Testis (tissue), 3 donors: Measurements from ENCODE around the gene ERMN. TPM values are rescaled to one million over a fixed set of nuclear protein-coding genes. Genes with fewer than 3 reads are reported as not detected.
"Not testable (repeated sequence)": the region's sequence is repeated elsewhere in the genome, so short reads cannot be mapped to it uniquely, and the experiment has no call there.

Experiments
- DNase-seq: peaks from one replicate; pipeline ENCODE4 v3.0.0-alpha.2; 2019
- H3K27ac ChIP-seq, 2 donors: fragments of 200-600 bp; sonication (generic); one replicate each; pipeline ENCODE4 v1.5.1; 2019
- H3K27me3 ChIP-seq: fragments of 200-600 bp; sonication (generic); one replicate; pipeline ENCODE4 v1.5.1; 2019
- H3K36me3 ChIP-seq: fragments of 200-600 bp; sonication (generic); one replicate; pipeline ENCODE4 v1.5.1; 2017; ENCODE audit warnings: low read depth; ENCODE audit errors: missing control alignments
- H3K4me1 ChIP-seq: fragments of 200-600 bp; sonication (generic); one replicate; pipeline ENCODE4 v1.5.1; 2019
- H3K4me3 ChIP-seq, 2 donors: fragments of 200-600 bp; sonication (generic); one replicate each; pipeline ENCODE4 v1.5.1; 2017 to 2019
- H3K9me3 ChIP-seq: fragments of 200-600 bp; sonication (generic); one replicate; pipeline ENCODE4 v1.5.1; 2017
- POLR2A ChIP-seq: fragments of 450-650 bp; IDR thresholded peaks from one replicate; pipeline ENCODE4 v1.6.1; 2017; ENCODE audit warnings: antibody characterized with exemption, mild to moderate bottlenecking, moderate library complexity
- WGBS, 2 donors: methylation state at CpG; one replicate each; pipeline ENCODE4 v1.1.5; 2018; 5-methylcytosine and 5-hydroxymethylcytosine counted together
- intact Hi-C: fragments of 100-400 bp; cut with DNase I; formaldehyde crosslinking; loops from one replicate; pipeline ENCODE4 v1.15.1; 2023; ENCODE audit warnings: low total_unique reads
- polyA plus RNA-seq: library from polyadenylated mRNA; stranded (reverse); fragments of 350-450 nt; fragmentation: Illumina TruSeq; extraction: RNeasy Lipid Tissue Mini Kit (QIAGEN cat#74804); gene quantifications from one replicate; pipeline ENCODE4 v1.2.3, GENCODE V29; 2014; ENCODE audit warnings: low read depth, low replicate concordance; ENCODE audit not compliant: insufficient read depth
- total RNA-seq, 2 donors: library from RNA; depleted of rRNA; stranded (reverse); fragments of >200 nt; gene quantifications; one replicate each; pipeline ENCODE4 v1.2.3, GENCODE V29; 2016
- TF ChIP-seq, protein P1 (sequence below), 3 experiments: fragments of 450-650 bp in 2 of 3; fragments of 200-600 bp in 1 of 3; sonication (generic) in 1 of 3; IDR thresholded peaks; one replicate each; pipeline ENCODE4 v1.5.1; 2016 to 2019; ENCODE audit warnings: antibody characterized with exemption in 3 of 3, mild to moderate bottlenecking in 2 of 3, moderate library complexity in 1 of 3

Gene ERMN
- total and polyA plus RNA-seq, 3 donors from 2014 or later, result 0.44 to 1.6 (median 1.1) TPM

DNA sequence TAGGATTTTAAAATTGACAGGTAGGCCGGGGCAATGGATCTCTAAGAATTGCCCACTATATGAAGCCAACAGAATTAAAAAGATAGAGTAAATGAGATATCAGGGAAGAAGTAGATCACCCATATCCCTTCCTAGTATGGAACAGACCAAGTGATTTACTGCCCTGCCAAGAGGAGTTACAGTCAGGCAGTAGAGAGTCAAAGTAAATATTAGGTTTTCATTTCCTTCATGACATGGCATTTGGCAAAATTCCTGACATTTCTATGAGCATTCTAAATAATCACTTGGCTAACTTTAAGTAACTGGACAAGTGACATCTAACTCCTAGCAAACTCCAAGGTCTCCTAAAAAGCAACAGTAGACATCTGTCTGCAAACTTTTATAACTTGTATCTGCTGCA, 34.6 kb downstream of the ERMN start:
- no peaks in the 10 kb centered on the region for H3K4me1 ChIP-seq
- no peak overlapping the region for H3K27ac ChIP-seq
- WGBS, 2 donors, result 83 to 89% methylated on average over 1 of the region's 1 CpG
- DNase-seq, result no peak
- no peak for TF ChIP-seq POLR2A
- TF ChIP-seq, protein P1, sequence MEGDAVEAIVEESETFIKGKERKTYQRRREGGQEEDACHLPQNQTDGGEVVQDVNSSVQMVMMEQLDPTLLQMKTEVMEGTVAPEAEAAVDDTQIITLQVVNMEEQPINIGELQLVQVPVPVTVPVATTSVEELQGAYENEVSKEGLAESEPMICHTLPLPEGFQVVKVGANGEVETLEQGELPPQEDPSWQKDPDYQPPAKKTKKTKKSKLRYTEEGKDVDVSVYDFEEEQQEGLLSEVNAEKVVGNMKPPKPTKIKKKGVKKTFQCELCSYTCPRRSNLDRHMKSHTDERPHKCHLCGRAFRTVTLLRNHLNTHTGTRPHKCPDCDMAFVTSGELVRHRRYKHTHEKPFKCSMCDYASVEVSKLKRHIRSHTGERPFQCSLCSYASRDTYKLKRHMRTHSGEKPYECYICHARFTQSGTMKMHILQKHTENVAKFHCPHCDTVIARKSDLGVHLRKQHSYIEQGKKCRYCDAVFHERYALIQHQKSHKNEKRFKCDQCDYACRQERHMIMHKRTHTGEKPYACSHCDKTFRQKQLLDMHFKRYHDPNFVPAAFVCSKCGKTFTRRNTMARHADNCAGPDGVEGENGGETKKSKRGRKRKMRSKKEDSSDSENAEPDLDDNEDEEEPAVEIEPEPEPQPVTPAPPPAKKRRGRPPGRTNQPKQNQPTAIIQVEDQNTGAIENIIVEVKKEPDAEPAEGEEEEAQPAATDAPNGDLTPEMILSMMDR (IDR thresholded peaks at IDR 0.05), result no peak
- intact Hi-C loops, result no loop called here
- H3K36me3 ChIP-seq, result no peaks in the 10 kb centered on the region
- no peak overlapping the region for H3K4me3 ChIP-seq
- H3K27me3 ChIP-seq, result no peaks in the 10 kb centered on the region
- no peaks in the 10 kb centered on the region for H3K9me3 ChIP-seq

GRCh38 chr2:157290525-157290924, 35.1 kb downstream of the ERMN start:
- no peaks in the 10 kb centered on the region for H3K27me3 ChIP-seq
- no peak for DNase-seq

GRCh38 chr2:157287160-157287559, 38.5 kb downstream of the ERMN start:
- DNase-seq, result no peak
- 93 to 94% methylated on average over 1 of the region's 1 CpG for WGBS, 2 donors
- Histone ChIP-seq H3K4me3 (no peak overlapping the region), H3K36me3 (no peaks in the 10 kb centered on the region), H3K4me1 (no peaks in the 10 kb centered on the region), H3K9me3 (no peaks in the 10 kb centered on the region), H3K27me3 (no peaks in the 10 kb centered on the region), H3K27ac (no peak overlapping the region)
- intact Hi-C loops, result no loop called here
- TF ChIP-seq, protein P1 (IDR thresholded peaks at IDR 0.05), result no peak
- TF ChIP-seq POLR2A, result no peak

More at GRCh38 chr2:157290525-157290924, 35.1 kb downstream of the ERMN start:
- no peaks in the 10 kb centered on the region for H3K9me3 ChIP-seq
- WGBS, 2 donors, result 90 to 97% methylated on average over 2 of the region's 2 CpGs
- H3K36me3 ChIP-seq, result no peaks in the 10 kb centered on the region
- H3K4me1 ChIP-seq, result no peaks in the 10 kb centered on the region
- intact Hi-C loops, result no loop called here
- H3K4me3 ChIP-seq, result no peak overlapping the region
- H3K27ac ChIP-seq, result no peak overlapping the region
- no peak for TF ChIP-seq POLR2A
- TF ChIP-seq, protein P1 (IDR thresholded peaks at IDR 0.05), result no peak

DNA sequence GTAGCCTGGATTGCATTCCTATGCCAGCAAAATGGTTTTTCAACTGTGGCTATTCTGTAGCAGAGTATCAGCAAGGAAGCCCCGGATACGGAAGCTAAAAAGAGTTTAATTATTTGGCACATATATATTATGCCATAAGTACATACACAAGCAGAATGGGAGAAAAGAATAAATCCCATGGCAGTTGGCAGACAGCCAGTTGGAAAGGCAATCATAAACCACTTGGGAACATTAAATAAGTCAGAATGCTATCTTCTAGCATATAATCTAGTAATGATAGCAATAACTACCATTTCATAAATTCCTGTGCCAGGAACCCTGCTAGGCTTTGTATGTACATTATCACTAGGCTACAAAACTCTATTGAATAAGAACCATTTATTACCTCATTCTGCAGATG, 42.2 kb downstream of the ERMN start:
- no peaks in the 10 kb centered on the region for H3K36me3 ChIP-seq

DNA sequence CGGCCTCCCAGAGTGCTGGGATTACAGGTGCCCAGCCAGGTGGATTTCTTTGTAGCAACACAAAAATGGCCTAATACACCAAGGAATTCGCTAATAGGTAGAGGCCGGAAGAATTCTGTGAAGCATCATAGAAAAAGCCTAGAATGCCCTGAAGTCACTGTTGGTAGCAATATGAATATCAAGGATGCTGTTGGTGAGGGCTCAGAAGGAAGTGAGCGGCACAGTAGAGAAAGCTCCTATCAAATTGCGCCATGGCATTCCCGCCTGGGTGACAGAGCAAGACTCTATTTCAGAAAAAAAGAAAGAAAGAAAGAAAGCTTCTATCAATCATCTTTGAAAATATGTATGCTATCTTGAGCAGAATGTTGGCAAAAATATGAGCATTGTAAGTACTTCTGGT, 44.3 kb downstream of the ERMN start:
- no peaks in the 10 kb centered on the region for H3K36me3 ChIP-seq
- WGBS, 2 donors, result 95 to 96% methylated on average over 6 of the region's 6 CpGs
- intact Hi-C loops, result no loop called here
- TF ChIP-seq, protein P1 (IDR thresholded peaks at IDR 0.05), result no peak
- no peak for TF ChIP-seq POLR2A
- no peaks in the 10 kb centered on the region for H3K9me3 ChIP-seq
- no peak overlapping the region for H3K4me3 ChIP-seq
- H3K4me1 ChIP-seq, result no peaks in the 10 kb centered on the region
- no peak overlapping the region for H3K27ac ChIP-seq
- DNase-seq, result no peak
- H3K27me3 ChIP-seq, result no peaks in the 10 kb centered on the region

More for the DNA sequence above, 42.2 kb downstream of the ERMN start:
- no peak for TF ChIP-seq POLR2A
- TF ChIP-seq, protein P1 (IDR thresholded peaks at IDR 0.05), result no peak
- no peak overlapping the region for H3K27ac ChIP-seq
- intact Hi-C loops, result no loop called here
- H3K4me3 ChIP-seq, result no peak overlapping the region
- WGBS, 2 donors, result 65 to 84% methylated on average over 2 of the region's 2 CpGs
- no peaks in the 10 kb centered on the region for H3K4me1 ChIP-seq
- H3K9me3 ChIP-seq, result no peaks in the 10 kb centered on the region
- no peak for DNase-seq
- no peaks in the 10 kb centered on the region for H3K27me3 ChIP-seq

GRCh38 chr2:157279311-157279710, 46.3 kb downstream of the ERMN start:
- H3K27ac ChIP-seq, DNase-seq, intact Hi-C loops, H3K4me3 ChIP-seq, H3K9me3 ChIP-seq, H3K27me3 ChIP-seq, H3K36me3 ChIP-seq, H3K4me1 ChIP-seq: not testable (repeated sequence)
- WGBS, 2 donors, result 87 to 98% methylated on average over 6 to 7 of the region's 7 CpGs
